Measurements from ENCODE around the gene FTO.
"Not testable (repeated sequence)": the region's sequence is repeated elsewhere in the genome, so short reads cannot be mapped to it uniquely, and the experiment has no call there.

FTO gene

DNA sequence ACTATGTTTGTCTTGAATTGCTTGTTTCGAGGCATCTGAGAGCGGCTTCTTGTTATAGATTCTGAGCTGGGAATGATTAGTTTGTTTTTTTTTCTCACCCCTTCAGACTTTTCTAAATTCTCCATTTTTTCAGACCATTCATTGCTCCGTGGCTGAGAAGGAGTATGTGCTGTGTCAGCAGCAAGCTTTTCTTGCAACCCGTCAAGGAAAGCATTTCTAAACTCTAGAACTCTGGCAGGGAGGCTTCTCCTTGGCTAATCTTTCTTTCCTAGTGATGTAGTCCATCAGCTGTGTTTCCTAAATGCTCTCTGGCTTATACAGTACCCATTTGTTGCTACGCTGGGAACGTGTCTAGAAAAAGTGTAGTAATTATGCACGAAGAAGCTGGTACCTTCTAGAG is 133.5 kb downstream of the FTO start:
- H3K4me3 ChIP-seq: no peak overlapping the region
- H3K36me3 ChIP-seq (ENCODE audit: insufficient read depth, low read length): no peaks in the 10 kb centered on the region
- TF ChIP-seq POLR2AphosphoS5 (IDR thresholded peaks at IDR 0.05; ENCODE audit: borderline replicate concordance, low read depth, low read length): no peak
- TF ChIP-seq EZH2 (IDR thresholded peaks at IDR 0.05): no peak
- no peak for TF ChIP-seq FOXP2 (optimal IDR thresholded peaks at IDR 0.05; ENCODE audit: control extremely low read depth, extremely low read length, insufficient read depth)
- no peaks in the 10 kb centered on the region for H3K9me3 ChIP-seq (ENCODE audit: low read depth, low read length)
- H3K27ac ChIP-seq: no peak overlapping the region
- no peak for DNase-seq (ENCODE audit: low read depth, low spot score)
- H3K9ac ChIP-seq (ENCODE audit: insufficient read length): no peak overlapping the region

DNA sequence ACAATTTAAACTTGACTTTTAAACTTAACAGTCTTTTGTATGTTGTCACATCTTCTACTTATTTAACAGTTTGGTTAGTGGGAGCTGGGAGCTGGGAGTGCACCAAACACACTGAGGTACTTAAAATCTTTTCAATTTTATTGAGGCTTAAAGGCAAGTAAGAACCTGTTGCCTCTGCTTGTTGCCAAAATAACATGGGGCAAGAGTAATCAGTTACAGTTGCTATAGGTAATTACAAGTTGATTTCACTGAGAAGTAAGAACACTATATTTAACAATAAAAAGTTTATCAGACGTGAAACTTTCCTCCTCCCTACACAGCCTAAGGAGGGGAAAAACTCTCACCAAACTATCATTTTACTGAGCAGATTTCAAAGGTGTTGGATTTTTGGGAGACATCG is 135.2 kb downstream of the FTO start:
- H3K27ac ChIP-seq: no peak overlapping the region
- no peak for DNase-seq (ENCODE audit: low read depth, low spot score)
- H3K9me3 ChIP-seq (ENCODE audit: low read depth, low read length): no peaks in the 10 kb centered on the region
- no peak overlapping the region for H3K4me3 ChIP-seq
- no peak overlapping the region for H3K9ac ChIP-seq (ENCODE audit: insufficient read length)
- no peaks in the 10 kb centered on the region for H3K36me3 ChIP-seq (ENCODE audit: insufficient read depth, low read length)
- no peak for TF ChIP-seq EZH2 (IDR thresholded peaks at IDR 0.05)
- TF ChIP-seq POLR2AphosphoS5 (IDR thresholded peaks at IDR 0.05; ENCODE audit: borderline replicate concordance, low read depth, low read length): no peak
- no peak for TF ChIP-seq FOXP2 (optimal IDR thresholded peaks at IDR 0.05; ENCODE audit: control extremely low read depth, extremely low read length, insufficient read depth)

DNA sequence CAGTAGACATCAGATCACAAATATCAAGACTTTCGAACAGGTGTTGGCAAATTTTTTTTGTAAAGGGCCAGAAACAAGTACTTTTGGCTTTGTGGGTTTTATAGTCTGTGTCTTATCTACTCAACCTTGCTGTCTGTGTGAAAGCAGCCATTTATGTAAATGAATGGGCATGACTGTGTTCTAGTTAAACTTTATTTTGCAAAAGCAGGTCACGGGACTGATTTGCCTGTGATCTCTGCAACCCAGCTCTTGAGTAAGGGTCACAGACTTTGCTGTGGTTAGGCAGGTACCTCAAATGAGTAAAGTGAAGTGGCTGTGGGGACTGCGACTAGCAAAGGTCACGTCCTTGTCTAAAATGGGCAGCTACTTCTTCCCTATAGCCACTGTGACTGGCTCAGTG is 136.5 kb downstream of the FTO start:
- no peak for TF ChIP-seq FOXP2 (optimal IDR thresholded peaks at IDR 0.05; ENCODE audit: control extremely low read depth, extremely low read length, insufficient read depth)
- TF ChIP-seq EZH2 (IDR thresholded peaks at IDR 0.05): no peak
- no peak for TF ChIP-seq POLR2AphosphoS5 (IDR thresholded peaks at IDR 0.05; ENCODE audit: borderline replicate concordance, low read depth, low read length)
- no peaks in the 10 kb centered on the region for H3K9me3 ChIP-seq (ENCODE audit: low read depth, low read length)
- H3K27ac ChIP-seq: no peak overlapping the region
- DNase-seq (ENCODE audit: low read depth, low spot score): no peak
- H3K9ac ChIP-seq (ENCODE audit: insufficient read length): no peak overlapping the region
- H3K4me3 ChIP-seq: no peak overlapping the region
- no peaks in the 10 kb centered on the region for H3K36me3 ChIP-seq (ENCODE audit: insufficient read depth, low read length)

DNA sequence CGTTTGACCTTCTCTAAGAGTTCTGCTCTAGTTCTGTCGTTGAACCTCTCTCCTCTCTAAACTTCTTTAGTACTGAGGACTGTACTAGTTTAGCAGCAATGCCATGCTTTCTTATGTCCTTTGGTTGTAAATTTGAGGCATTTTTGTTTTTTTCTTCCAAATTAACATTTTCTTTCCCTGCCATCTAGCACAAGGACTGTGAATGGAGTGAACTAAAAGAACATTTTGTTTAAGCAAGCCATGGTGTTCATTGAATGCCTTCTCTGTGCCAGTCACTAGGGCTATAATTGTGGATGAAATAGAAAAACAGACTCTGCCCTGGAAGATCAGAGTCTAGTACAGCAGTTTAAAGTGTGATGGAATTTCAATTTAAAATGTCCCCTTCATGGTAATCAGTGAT is 137.9 kb downstream of the FTO start:
- no peak overlapping the region for H3K4me3 ChIP-seq
- no peak overlapping the region for H3K9ac ChIP-seq (ENCODE audit: insufficient read length)
- H3K27ac ChIP-seq: no peak overlapping the region
- H3K36me3 ChIP-seq (ENCODE audit: insufficient read depth, low read length): no peaks in the 10 kb centered on the region
- no peak for TF ChIP-seq FOXP2 (optimal IDR thresholded peaks at IDR 0.05; ENCODE audit: control extremely low read depth, extremely low read length, insufficient read depth)
- TF ChIP-seq POLR2AphosphoS5 (IDR thresholded peaks at IDR 0.05; ENCODE audit: borderline replicate concordance, low read depth, low read length): no peak
- H3K9me3 ChIP-seq (ENCODE audit: low read depth, low read length): no peaks in the 10 kb centered on the region
- DNase-seq (ENCODE audit: low read depth, low spot score): no peak

- Histone ChIP-seq H3K36me3 (ENCODE audit: insufficient read depth, low read length) (no peaks in the 10 kb centered on the region), H3K4me3 (no peak overlapping the region), H3K9me3 (ENCODE audit: low read depth, low read length) (no peaks in the 10 kb centered on the region), H3K9ac (ENCODE audit: insufficient read length) (no peak overlapping the region), H3K27ac (no peak overlapping the region)
- DNase-seq (ENCODE audit: low read depth, low spot score): no peak
- TF ChIP-seq POLR2AphosphoS5 (IDR thresholded peaks at IDR 0.05; ENCODE audit: borderline replicate concordance, low read depth, low read length): no peak
- no peak for TF ChIP-seq EZH2 (IDR thresholded peaks at IDR 0.05)
- no peak for TF ChIP-seq FOXP2 (optimal IDR thresholded peaks at IDR 0.05; ENCODE audit: control extremely low read depth, extremely low read length, insufficient read depth)
Observed at GRCh38 chr16:53843084-53843483, 139.1 kb downstream of the FTO start.

- Histone ChIP-seq H3K9ac (ENCODE audit: insufficient read length) (no peak overlapping the region), H3K4me3 (no peak overlapping the region), H3K27ac (no peak overlapping the region), H3K9me3 (ENCODE audit: low read depth, low read length) (no peaks in the 10 kb centered on the region), H3K36me3 (ENCODE audit: insufficient read depth, low read length) (no peaks in the 10 kb centered on the region)
- no peak for DNase-seq (ENCODE audit: low read depth, low spot score)
- no peak for TF ChIP-seq POLR2AphosphoS5 (IDR thresholded peaks at IDR 0.05; ENCODE audit: borderline replicate concordance, low read depth, low read length)
- no peak for TF ChIP-seq EZH2 (IDR thresholded peaks at IDR 0.05)
Observed at GRCh38 chr16:53844804-53845203, 140.8 kb downstream of the FTO start.

- not testable (repeated sequence) for H3K9ac ChIP-seq (ENCODE audit: insufficient read length); DNase-seq (ENCODE audit: low read depth, low spot score); H3K27ac ChIP-seq; H3K9me3 ChIP-seq (ENCODE audit: low read depth, low read length); H3K4me3 ChIP-seq; H3K36me3 ChIP-seq (ENCODE audit: insufficient read depth, low read length)
Observed at GRCh38 chr16:53846549-53846948, 142.6 kb downstream of the FTO start.

GRCh38 chr16:53846971-53847370 is 143.0 kb downstream of the FTO start:
- H3K4me3 ChIP-seq: no peak overlapping the region
- TF ChIP-seq POLR2AphosphoS5 (IDR thresholded peaks at IDR 0.05; ENCODE audit: borderline replicate concordance, low read depth, low read length) (no peak), FOXP2 (optimal IDR thresholded peaks at IDR 0.05; ENCODE audit: control extremely low read depth, extremely low read length, insufficient read depth) (no peak), EZH2 (IDR thresholded peaks at IDR 0.05) (no peak)
- H3K36me3 ChIP-seq (ENCODE audit: insufficient read depth, low read length): no peaks in the 10 kb centered on the region
- no peak overlapping the region for H3K27ac ChIP-seq
- no peak overlapping the region for H3K9ac ChIP-seq (ENCODE audit: insufficient read length)
- DNase-seq (ENCODE audit: low read depth, low spot score): no peak
- H3K9me3 ChIP-seq (ENCODE audit: low read depth, low read length): no peaks in the 10 kb centered on the region

DNA sequence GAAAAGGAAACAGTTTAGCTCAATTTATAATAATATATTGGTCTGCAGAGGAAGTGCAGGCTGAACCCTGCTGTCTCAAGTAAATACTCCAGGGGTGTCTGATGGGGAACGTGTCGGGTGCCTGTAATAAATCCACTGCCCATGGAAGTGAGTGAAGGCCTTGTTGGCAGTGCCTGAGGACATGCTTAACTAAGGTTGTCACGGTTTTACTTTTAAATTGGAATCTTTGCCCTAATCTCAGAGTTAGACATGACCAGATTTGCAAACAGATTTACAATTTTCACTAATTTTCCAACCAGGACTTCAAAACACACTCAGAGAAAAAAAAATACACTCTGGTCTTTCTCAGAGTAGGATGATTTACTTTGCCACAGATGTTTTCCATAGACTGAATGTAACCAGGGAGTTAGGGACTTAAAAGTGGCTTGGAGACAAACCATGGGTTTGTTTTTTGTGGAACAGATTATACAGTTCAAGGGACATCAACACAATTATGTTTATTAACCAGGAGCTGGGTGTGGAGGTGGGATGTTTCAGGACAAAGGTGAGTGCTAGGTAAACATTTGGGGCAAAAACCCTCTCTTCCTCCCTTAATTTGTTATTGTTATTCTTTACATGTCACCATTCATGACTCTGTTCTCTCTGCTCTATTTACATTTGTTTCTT is 144.5 kb downstream of the FTO start:
- H3K36me3 ChIP-seq (ENCODE audit: insufficient read depth, low read length): no peaks in the 10 kb centered on the region
- H3K27ac ChIP-seq: no peak overlapping the region
- no peak overlapping the region for H3K9ac ChIP-seq (ENCODE audit: insufficient read length)
- no peak overlapping the region for H3K4me3 ChIP-seq
- peak; percentile 28 for DNase-seq (ENCODE audit: low read depth, low spot score)
- no peak for TF ChIP-seq EZH2 (IDR thresholded peaks at IDR 0.05)
- peak; percentile 55; the same call in 1 of the 2 replicates for TF ChIP-seq POLR2AphosphoS5 (IDR thresholded peaks at IDR 0.05; ENCODE audit: borderline replicate concordance, low read depth, low read length)
- H3K9me3 ChIP-seq (ENCODE audit: low read depth, low read length): no peaks in the 10 kb centered on the region

Measured in SK-N-MC (cell line).